Measurements from ENCODE around the gene TNFRSF4.
A peak's percentile ranks its signal among the peaks of the same experiment; 100 is the strongest.
"Not testable (repeated sequence)": the region's sequence is repeated elsewhere in the genome, so short reads cannot be mapped to it uniquely, and the experiment has no call there.

TNFRSF4 gene

GRCh38 chr1:1202831-1203560 is 11.0 kb downstream of the TNFRSF4 start:
- no peak for DNase-seq (ENCODE audit: low read depth in 2 of 2)

GRCh38 chr1:1200876-1201810 is 12.8 kb downstream of the TNFRSF4 start:
- peak; percentile 87 for DNase-seq (ENCODE audit: low read depth in 2 of 2)

- DNase-seq (ENCODE audit: low read depth in 2 of 2): no peak
Observed at GRCh38 chr1:1199961-1200875, 13.7 kb downstream of the TNFRSF4 start.

GRCh38 chr1:1199141-1199960 is 14.6 kb downstream of the TNFRSF4 start:
- no peak for DNase-seq (ENCODE audit: low read depth in 2 of 2)

- no peak for DNase-seq (ENCODE audit: low read depth in 2 of 2)
Observed at GRCh38 chr1:1198423-1199140, 15.4 kb downstream of the TNFRSF4 start.

- no peak for DNase-seq (ENCODE audit: low read depth in 2 of 2)
Observed at GRCh38 chr1:1197551-1198422, 16.2 kb downstream of the TNFRSF4 start.

GRCh38 chr1:1197188-1197500 is 16.8 kb downstream of the TNFRSF4 start:
- DNase-seq (ENCODE audit: low read depth in 2 of 2): no peak

- no peak for DNase-seq (ENCODE audit: low read depth in 2 of 2)
Observed at GRCh38 chr1:1196431-1197187, 17.3 kb downstream of the TNFRSF4 start.

- DNase-seq (ENCODE audit: low read depth in 2 of 2): not testable (repeated sequence)
Observed at GRCh38 chr1:1195726-1196125, 18.2 kb downstream of the TNFRSF4 start.

- no peak for DNase-seq (ENCODE audit: low read depth in 2 of 2)
Observed at GRCh38 chr1:1194723-1195122, 19.2 kb downstream of the TNFRSF4 start.

GRCh38 chr1:1191734-1192133 is 22.2 kb downstream of the TNFRSF4 start:
- DNase-seq (ENCODE audit: low read depth in 2 of 2): no peak

GRCh38 chr1:1189111-1189510 is 24.8 kb downstream of the TNFRSF4 start:
- no peak for DNase-seq (ENCODE audit: low read depth in 2 of 2)

GRCh38 chr1:1187938-1188337 is 26.0 kb downstream of the TNFRSF4 start:
- DNase-seq (ENCODE audit: low read depth in 2 of 2): no peak

GRCh38 chr1:1185101-1185765 is 28.7 kb downstream of the TNFRSF4 start:
- DNase-seq (ENCODE audit: low read depth in 2 of 2): no peak

GRCh38 chr1:1183833-1184775 is 29.8 kb downstream of the TNFRSF4 start:
- no peak for DNase-seq (ENCODE audit: low read depth in 2 of 2)

GRCh38 chr1:1183221-1183747 is 30.7 kb downstream of the TNFRSF4 start:
- DNase-seq (ENCODE audit: low read depth in 2 of 2): no peak

All from activated CD8-positive, alpha-beta memory T cell treated with anti-CD3 and anti-CD28 coated beads for 4 hours (primary cell).